ENCODE results near the gene OR2F2. TPM values are rescaled to one million over a fixed set of nuclear protein-coding genes. Genes with fewer than 3 reads are reported as not detected.

The OR2F2 gene
- total and polyA plus RNA-seq, 11 donors = not detected

DNA sequence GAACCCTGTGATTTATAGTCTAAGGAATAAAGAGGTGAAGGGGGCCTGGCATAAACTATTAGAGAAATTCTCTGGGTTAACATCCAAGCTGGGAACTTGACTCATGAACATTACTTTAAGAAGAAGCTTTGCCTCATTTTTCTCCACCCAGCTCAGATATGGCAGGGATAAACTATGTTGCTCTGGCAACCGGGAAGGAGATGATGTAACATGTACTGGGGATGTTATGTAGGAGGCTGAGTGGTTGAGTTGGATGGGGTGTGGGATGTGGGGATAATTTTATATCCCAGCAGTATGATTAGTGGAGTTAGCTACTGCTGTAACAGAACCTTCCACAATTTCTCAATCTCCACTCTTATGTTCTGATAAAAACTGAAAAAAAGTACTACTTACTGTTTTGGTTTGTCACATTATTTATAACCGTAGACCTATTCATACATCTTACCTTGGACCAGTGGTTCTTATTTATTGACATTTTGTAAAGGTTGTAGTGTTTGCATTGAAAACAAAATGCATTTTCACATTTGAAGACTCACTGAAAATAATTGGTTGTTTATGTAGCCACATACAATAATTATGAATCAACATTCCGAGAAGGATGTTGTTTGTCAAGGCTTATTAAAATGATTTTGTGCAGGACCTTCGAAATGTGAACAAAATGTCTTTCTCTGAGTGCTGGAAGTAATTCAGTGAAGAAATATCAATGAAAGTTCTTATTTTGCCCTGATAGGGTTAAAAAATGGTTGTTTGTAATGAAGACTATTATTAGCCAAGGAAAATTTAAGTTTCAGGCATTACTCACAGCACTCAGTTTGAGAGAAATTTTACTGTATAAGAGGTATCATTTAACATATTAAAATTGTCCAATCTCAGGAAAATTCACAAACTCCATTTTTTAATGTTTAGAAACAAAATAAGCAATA is 1.3 kb downstream of the OR2F2 start:
- WGBS, 4 donors = 63 to 80% (median 74%) methylated on average over 4 of the region's 4 CpGs
- no peaks in the 10 kb centered on the region for H3K4me1 ChIP-seq
- no peak overlapping the region for H3K4me3 ChIP-seq
- H3K27ac ChIP-seq = no peak overlapping the region
- intact Hi-C loops (cut with DNase I) = no loop called here
- no peak for DNase-seq
- peaks cover 0 to 17% (median under 1%) of the 10 kb centered on the region in 12 donors for H3K9me3 ChIP-seq
- ATAC-seq = no peak
- TF ChIP-seq CTCF (IDR thresholded peaks at IDR 0.05) (no peak), POLR2A (IDR thresholded peaks at IDR 0.05) (no peak)
- H3K27me3 ChIP-seq = no peaks in the 10 kb centered on the region
- no peaks in the 10 kb centered on the region for H3K36me3 ChIP-seq

DNA sequence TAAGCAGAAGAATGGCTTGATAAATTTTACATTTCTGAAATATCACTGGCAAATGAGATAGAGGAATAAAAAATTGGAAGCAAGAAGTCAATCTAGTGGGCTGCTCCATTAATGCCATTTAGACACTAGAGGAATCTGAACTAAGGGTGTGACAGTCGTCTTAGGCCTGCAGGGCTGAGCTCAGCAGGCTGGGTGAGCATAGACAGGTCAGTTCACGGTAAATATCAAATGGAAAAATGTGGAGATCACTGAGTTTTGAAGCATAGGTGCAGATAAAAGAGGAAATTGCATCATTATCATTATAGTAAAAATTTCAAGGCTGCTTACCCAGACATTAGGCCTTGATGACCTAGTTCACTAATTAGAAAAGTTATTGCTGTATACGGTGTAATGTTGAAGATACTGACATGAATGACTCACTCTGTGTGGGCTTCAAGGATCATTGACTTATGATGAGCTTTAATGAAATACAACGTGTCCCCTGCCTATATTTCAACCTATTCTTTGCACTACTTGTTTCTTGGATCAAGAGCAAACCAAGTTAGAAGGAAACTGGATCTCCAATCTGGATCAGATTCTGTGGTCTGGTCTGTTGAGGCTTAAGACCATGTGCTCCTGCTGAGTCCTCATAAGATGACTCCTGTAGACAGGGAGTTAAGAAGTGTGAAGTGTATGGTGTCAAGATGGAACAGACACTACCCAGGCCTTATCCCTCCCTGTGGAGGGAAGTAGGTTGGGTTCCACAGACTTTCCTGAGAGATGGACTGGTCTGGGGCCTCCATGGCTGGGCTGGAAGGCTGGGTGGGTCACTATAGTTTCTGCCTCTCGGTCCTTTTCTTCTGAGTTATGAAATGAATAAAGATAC is 3.6 kb downstream of the OR2F2 start:
- H3K4me3 ChIP-seq = no peak overlapping the region
- no peak for ATAC-seq
- H3K36me3 ChIP-seq = no peaks in the 10 kb centered on the region
- H3K27ac ChIP-seq = no peak overlapping the region
- H3K9me3 ChIP-seq = peaks cover 0 to 2% (median 0%) of the 10 kb centered on the region in 12 donors
- TF ChIP-seq CTCF (IDR thresholded peaks at IDR 0.05) (no peak), POLR2A (IDR thresholded peaks at IDR 0.05) (no peak)
- H3K4me1 ChIP-seq = no peaks in the 10 kb centered on the region
- H3K27me3 ChIP-seq = no peaks in the 10 kb centered on the region
- intact Hi-C loops (cut with DNase I) = no loop called here
- no peak for DNase-seq
- 65 to 81% (median 81%) methylated on average over 5 of the region's 5 CpGs for WGBS, 4 donors

- no peak overlapping the region for H3K27ac ChIP-seq
- no peaks in the 10 kb centered on the region for H3K4me1 ChIP-seq
- H3K4me3 ChIP-seq = no peak overlapping the region
- no peak for DNase-seq
- no peak for ATAC-seq
- intact Hi-C loops (cut with DNase I) = no loop called here
- TF ChIP-seq POLR2A (IDR thresholded peaks at IDR 0.05) = no peak
- no peak for TF ChIP-seq CTCF (IDR thresholded peaks at IDR 0.05)
- H3K36me3 ChIP-seq = no peaks in the 10 kb centered on the region
- no peaks in the 10 kb centered on the region for H3K9me3 ChIP-seq
- no peaks in the 10 kb centered on the region for H3K27me3 ChIP-seq
- WGBS, 4 donors = 80 to 95% (median 87%) methylated on average over 4 of the region's 4 CpGs
Observed at GRCh38 chr7:143945423-143945822, 10.4 kb downstream of the OR2F2 start.

DNA sequence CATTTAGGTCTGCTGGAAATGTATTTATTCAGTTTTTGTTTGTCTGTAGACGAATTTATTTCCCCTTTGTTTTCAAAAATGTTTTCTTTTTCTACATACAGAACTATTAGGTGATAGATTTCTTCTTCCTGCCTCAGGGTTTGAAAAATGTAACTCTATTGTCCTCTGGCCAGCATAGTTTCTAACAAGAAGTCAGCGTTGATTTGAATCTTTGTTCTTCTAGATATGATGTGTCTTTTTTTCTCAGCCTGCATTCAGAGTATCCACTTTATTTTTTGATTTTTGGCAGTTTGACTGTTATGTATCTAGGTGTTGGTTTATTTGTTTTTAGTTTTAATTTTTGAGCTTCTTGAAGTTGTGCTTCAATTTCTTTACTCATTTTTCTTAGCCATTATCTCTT is 12.1 kb downstream of the OR2F2 start:
- DNase-seq (no peak), ATAC-seq (no peak)
- Histone ChIP-seq H3K4me3 (no peak overlapping the region), H3K4me1 (no peaks in the 10 kb centered on the region), H3K27me3 (no peaks in the 10 kb centered on the region), H3K36me3 (no peaks in the 10 kb centered on the region), H3K27ac (no peak overlapping the region), H3K9me3 (no peaks in the 10 kb centered on the region)
- intact Hi-C loops (cut with DNase I) = no loop called here
- no peak for TF ChIP-seq CTCF (IDR thresholded peaks at IDR 0.05)
- TF ChIP-seq POLR2A (IDR thresholded peaks at IDR 0.05) = no peak
- 75 to 81% (median 76%) methylated on average over 2 of the region's 2 CpGs for WGBS, 4 donors

Measured in heart left ventricle (tissue), 16 donors.